Endothelial cell of umbilical vein (primary cell): ENCODE measurements around the gene SLC2A8. TPM values are rescaled to one million over a fixed set of nuclear protein-coding genes. Genes with fewer than 3 reads are reported as not detected.

ENCODE experiments used
- BruUV-seq: library from RNA; stranded (reverse); fragments of 400-500 nt; replicated peaks from 2 replicates; lab custom pipeline; 2021; lab: Mats Ljungman, UMichigan
- CTCF ChIA-PET: fragments of 300-600, 350-600 bp; sonication (Branson Sonifier 250); formaldehyde crosslinking; loops from one replicate; lab custom pipeline; 2021; ENCODE audit warnings: antibody characterized with exemption, inconsistent platforms; lab: Charles Lee
- POLR2A ChIA-PET: fragments of 300-600, 350-600 bp; sonication (Branson Sonifier 250); formaldehyde crosslinking; loops from one replicate; lab custom pipeline; 2021; ENCODE audit warnings: antibody characterized with exemption, inconsistent platforms; lab: Charles Lee
- DNase-seq: peaks from one replicate; pipeline ENCODE4 v3.0.0-alpha.2; 2011; ENCODE audit warnings: low read depth, low spot score
- FAIRE-seq: peaks from 2 replicates; lab custom pipeline; 2011; peaks lifted over from hg19 to GRCh38; lab: Jason Lieb, UNC
- H2AFZ ChIP-seq: 2 replicates; pipeline ENCODE4 v1.6.0; 2012; ENCODE audit warnings: low read depth, low read length, control low read depth, inconsistent platforms
- H3K27ac ChIP-seq: 2 replicates; pipeline ENCODE4 v1.5.1; 2011; ENCODE audit warnings: low read depth, mild to moderate bottlenecking, control low read depth, low read length, moderate library complexity; ENCODE audit not compliant: insufficient read depth
- H3K27me3 ChIP-seq, 2 experiments: 2 replicates each; pipeline versions ENCODE4 v1.6.0 to v1.6.1; 2011; ENCODE audit warnings: low read length in 2 of 2, mixed read lengths in 1 of 2; ENCODE audit not compliant: control insufficient read depth in 2 of 2, insufficient read depth in 2 of 2
- H3K36me3 ChIP-seq, 2 experiments: 2 replicates in 1 of 2; 3 replicates in 1 of 2; pipeline ENCODE4 v1.5.1; 2011; ENCODE audit warnings: low read length in 2 of 2, mild to moderate bottlenecking in 1 of 2, moderate library complexity in 1 of 2; ENCODE audit not compliant: control insufficient read depth in 2 of 2, insufficient read depth in 2 of 2; ENCODE audit errors: extremely low read depth in 1 of 2
- H3K4me1 ChIP-seq: 3 replicates; pipeline ENCODE4 v1.5.1; 2011; ENCODE audit warnings: mild to moderate bottlenecking, low read length; ENCODE audit not compliant: control insufficient read depth, insufficient read depth; ENCODE audit errors: extremely low read depth
- H3K4me2 ChIP-seq: 2 replicates; pipeline ENCODE4 v1.6.1; 2011; ENCODE audit warnings: low read length, control low read depth, mixed read lengths; ENCODE audit not compliant: insufficient read depth
- H3K4me3 ChIP-seq, 3 experiments: fragments of 200-600 bp in 1 of 3; sonication (generic), shearing (Covaris generic) in 1 of 3; replicated peaks in 1 of 3; 2 replicates each; pipeline ENCODE4 v1.5.1; 2011 to 2016; ENCODE audit warnings: control low read depth in 3 of 3, low read length in 3 of 3, mild to moderate bottlenecking in 2 of 3, inconsistent platforms in 1 of 3, low read depth in 1 of 3, moderate library complexity in 1 of 3; ENCODE audit not compliant: insufficient read depth in 1 of 3
- H3K79me2 ChIP-seq: 2 replicates; pipeline ENCODE4 v1.6.0; 2012; ENCODE audit warnings: low read length, inconsistent platforms; ENCODE audit not compliant: control insufficient read depth, insufficient read depth
- H3K9ac ChIP-seq: replicated peaks from 2 replicates; pipeline ENCODE3; 2011; ENCODE audit warnings: low read length, control low read depth; ENCODE audit not compliant: insufficient read depth; ENCODE audit errors: extremely low read depth
- H3K9me1 ChIP-seq: replicated peaks from 3 replicates; pipeline ENCODE4 v1.6.0; 2011; ENCODE audit warnings: mild to moderate bottlenecking, low read length; ENCODE audit not compliant: control insufficient read depth, insufficient read depth; ENCODE audit errors: extremely low read depth
- H3K9me3 ChIP-seq: replicated peaks from 2 replicates; pipeline ENCODE4 v1.5.1; 2012; ENCODE audit warnings: low read length, inconsistent platforms; ENCODE audit not compliant: control insufficient read depth, insufficient read depth
- H4K20me1 ChIP-seq: replicated peaks from 2 replicates; pipeline ENCODE3; 2011; ENCODE audit warnings: mild to moderate bottlenecking, low read length; ENCODE audit not compliant: control insufficient read depth, insufficient read depth; ENCODE audit errors: extremely low read depth
- CTCF ChIP-seq, 2 donors: IDR thresholded peaks; 1 replicate in 1 of 2; 2 replicates in 1 of 2; pipeline ENCODE4 v1.5.1; 2011; ENCODE audit warnings: low read length in 2 of 2, mild to moderate bottlenecking in 2 of 2, moderate library complexity in 2 of 2, control low read depth in 1 of 2, inconsistent platforms in 1 of 2, low read depth in 1 of 2; ENCODE audit not compliant: insufficient read depth in 1 of 2; ENCODE audit errors: extremely low read depth in 1 of 2
- EZH2 ChIP-seq: IDR thresholded peaks from 2 replicates; pipeline ENCODE4 v1.6.1; 2012; ENCODE audit warnings: borderline replicate concordance, low read depth, mild to moderate bottlenecking, moderate library complexity, low read length, inconsistent platforms; ENCODE audit not compliant: severe bottlenecking
- FOS ChIP-seq: IDR thresholded peaks from 2 replicates; pipeline ENCODE4 v1.6.1; 2011; ENCODE audit warnings: mild to moderate bottlenecking, low read length, moderate library complexity, borderline replicate concordance; ENCODE audit not compliant: insufficient read depth
- GATA2 ChIP-seq: IDR thresholded peaks from 2 replicates; pipeline ENCODE4 v1.7.0; 2011; ENCODE audit warnings: low read depth, mild to moderate bottlenecking, moderate library complexity, mixed read lengths, low read length; ENCODE audit not compliant: insufficient read length, insufficient read depth
- JUN ChIP-seq: IDR thresholded peaks from 2 replicates; pipeline ENCODE4 v1.6.1; 2011; ENCODE audit warnings: borderline replicate concordance, low read depth; ENCODE audit not compliant: insufficient read length, insufficient read depth
- MAX ChIP-seq: IDR thresholded peaks from 2 replicates; pipeline ENCODE4 v1.6.1; 2011; ENCODE audit not compliant: insufficient read depth, insufficient read length
- MYC ChIP-seq: IDR thresholded peaks from one replicate; pipeline ENCODE4 v1.6.1; 2011; ENCODE audit warnings: mild to moderate bottlenecking, low read depth, low read length
- POLR2A ChIP-seq: IDR thresholded peaks from 2 replicates; pipeline ENCODE4 v1.6.1; 2012; ENCODE audit warnings: low read depth, mild to moderate bottlenecking, control low read depth, low read length
- POLR2AphosphoS5 ChIP-seq: IDR thresholded peaks from 2 replicates; pipeline ENCODE4 v1.6.1; 2012; ENCODE audit warnings: low read depth, mild to moderate bottlenecking, control low read depth, low read length, moderate library complexity; ENCODE audit not compliant: insufficient read depth
- dilution Hi-C: fragments of 300-500 bp; cut with MboI; formaldehyde crosslinking; loops from one replicate; pipeline ENCODE4 v1.15.0; 2019; ENCODE audit warnings: low sequenced_read_pairs; ENCODE audit not compliant: extremely low pct_ligation_motif_present
- intact Hi-C: fragments of 100-400 bp; cut with micrococcal nuclease; formaldehyde crosslinking; loops from one replicate; pipeline ENCODE4 v1.10.0; 2022
- polyA plus RNA-seq, 4 experiments: library from polyadenylated mRNA; depleted of rRNA in 3 of 4; stranded (reverse) in 3 of 4; unstranded in 1 of 4; fragments of >200 nt; gene quantifications; 2 replicates each; pipeline versions ENCODE4 v1.2.1 to v1.2.3, GENCODE V29; 2011 to 2012; ENCODE audit warnings: missing spikeins in 1 of 4
- total RNA-seq: library from RNA; stranded (reverse); gene quantifications from 2 replicates; pipeline ENCODE4 v1.2.3, GENCODE V29; 2021

SLC2A8 gene
- total and polyA plus RNA-seq, 2 donors (not counting 3 experiments of a cell fraction or from before 2014, with no cell fraction given), result 19.3 to 26.1 TPM

DNA sequence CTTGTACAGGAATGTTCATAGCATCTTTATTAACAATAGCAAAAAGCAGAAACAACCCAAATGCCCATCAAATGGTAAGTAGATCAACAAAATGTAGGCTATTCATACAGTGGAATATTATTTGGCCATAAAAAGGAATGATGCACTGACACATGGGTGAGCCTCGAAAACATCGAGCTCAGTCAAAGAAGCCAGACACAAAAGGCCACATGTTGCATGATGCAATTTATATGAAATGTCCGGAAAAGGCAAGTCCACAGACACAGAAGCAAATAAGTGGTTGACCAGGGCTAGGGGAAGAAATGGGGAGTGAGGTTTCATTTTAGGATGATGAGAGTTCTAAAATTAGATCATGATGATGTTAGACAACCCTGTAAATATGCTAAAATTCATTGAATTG, 16.5 kb upstream of the SLC2A8 start:
- intact Hi-C loops (no loop called here), dilution Hi-C loops (no loop called here)
- ChIA-PET CTCF (interaction anchor here (1.0 kb wide), 1 partner anchor 9 kb away, joined by 3 read pairs; no protein-coding TSS in a partner anchor), POLR2A (no interaction called here)
- Histone ChIP-seq H3K79me2 (no peaks in the 10 kb centered on the region), H3K27me3 (peaks cover 0 to 8% of the 10 kb centered on the region in 2 experiments), H3K4me3 (no peak overlapping the region), H3K9ac (no peak overlapping the region), H3K9me1 (no peaks in the 10 kb centered on the region), H3K36me3 (no peaks in the 10 kb centered on the region), H3K4me2 (no peak overlapping the region), H3K9me3 (no peaks in the 10 kb centered on the region), H4K20me1 (no peaks in the 10 kb centered on the region), H2AFZ (no peak overlapping the region), H3K27ac (no peak overlapping the region), H3K4me1 (no peaks in the 10 kb centered on the region)
- FAIRE-seq, result no peak
- no peak for TF ChIP-seq FOS
- no peak for TF ChIP-seq CTCF (IDR thresholded peaks at IDR 0.05; ENCODE audit: extremely low read depth in 1 of 2, insufficient read depth in 1 of 2, low read depth in 1 of 2, low read length in 2 of 2)
- TF ChIP-seq MYC, result no peak
- no peak for TF ChIP-seq JUN
- no peak for TF ChIP-seq GATA2
- no peak for TF ChIP-seq POLR2AphosphoS5
- no peak for TF ChIP-seq POLR2A
- no peak for TF ChIP-seq EZH2
- TF ChIP-seq MAX, result no peak
- no TSS peak for BruUV-seq
- DNase-seq, result no peak
